ENCODE data around the gene CYB5R3. TPM values are rescaled to one million over a fixed set of nuclear protein-coding genes. Genes with fewer than 3 reads are reported as not detected.

The CYB5R3 gene
- polyA plus RNA-seq, 1 of the 3 experiments (the other 2 are of a cell fraction), result 106 TPM

GRCh38 chr22:42585096-42585495, 64.1 kb downstream of the CYB5R3 start:
- ChIA-PET CTCF (interaction anchor here (0.6 to 1.4 kb wide), 2 partner anchors 27 to 39 kb away, joined by 3 to 4 read pairs; no protein-coding TSS in a partner anchor), POLR2A (no interaction called here)
- H3K27ac ChIP-seq (ENCODE audit: low read depth in 2 of 2, low read length in 1 of 2), result no peak overlapping the region
- DNase-seq, result no peak
- WGBS (ENCODE audit: low lambda C conversion rate), result no CpG with 5 or more reads among the region's 8 CpGs
- peaks cover 2 to 20% of the 10 kb centered on the region in 2 experiments for H3K36me3 ChIP-seq (replicated peaks in 1 of 2; ENCODE audit: control insufficient read depth in 1 of 2, insufficient read depth in 2 of 2, low read length in 1 of 2)
- H3K9me3 ChIP-seq, result no peaks in the 10 kb centered on the region
- no peak overlapping the region for H2AFZ ChIP-seq (ENCODE audit: low read depth)
- no peak overlapping the region for H3K9ac ChIP-seq
- H3K9me2 ChIP-seq, result no peaks in the 10 kb centered on the region
- no peak overlapping the region for H3K4me2 ChIP-seq
- H3K79me2 ChIP-seq (ENCODE audit: insufficient read depth), result no peaks in the 10 kb centered on the region
- H3F3A ChIP-seq (replicated peaks; ENCODE audit: insufficient read depth), result no peaks in the 10 kb centered on the region
- H4K20me1 ChIP-seq (ENCODE audit: insufficient read depth), result no peaks in the 10 kb centered on the region
- TF ChIP-seq PBX3 (IDR thresholded peaks at IDR 0.05), result no peak
- TF ChIP-seq, protein P1, sequence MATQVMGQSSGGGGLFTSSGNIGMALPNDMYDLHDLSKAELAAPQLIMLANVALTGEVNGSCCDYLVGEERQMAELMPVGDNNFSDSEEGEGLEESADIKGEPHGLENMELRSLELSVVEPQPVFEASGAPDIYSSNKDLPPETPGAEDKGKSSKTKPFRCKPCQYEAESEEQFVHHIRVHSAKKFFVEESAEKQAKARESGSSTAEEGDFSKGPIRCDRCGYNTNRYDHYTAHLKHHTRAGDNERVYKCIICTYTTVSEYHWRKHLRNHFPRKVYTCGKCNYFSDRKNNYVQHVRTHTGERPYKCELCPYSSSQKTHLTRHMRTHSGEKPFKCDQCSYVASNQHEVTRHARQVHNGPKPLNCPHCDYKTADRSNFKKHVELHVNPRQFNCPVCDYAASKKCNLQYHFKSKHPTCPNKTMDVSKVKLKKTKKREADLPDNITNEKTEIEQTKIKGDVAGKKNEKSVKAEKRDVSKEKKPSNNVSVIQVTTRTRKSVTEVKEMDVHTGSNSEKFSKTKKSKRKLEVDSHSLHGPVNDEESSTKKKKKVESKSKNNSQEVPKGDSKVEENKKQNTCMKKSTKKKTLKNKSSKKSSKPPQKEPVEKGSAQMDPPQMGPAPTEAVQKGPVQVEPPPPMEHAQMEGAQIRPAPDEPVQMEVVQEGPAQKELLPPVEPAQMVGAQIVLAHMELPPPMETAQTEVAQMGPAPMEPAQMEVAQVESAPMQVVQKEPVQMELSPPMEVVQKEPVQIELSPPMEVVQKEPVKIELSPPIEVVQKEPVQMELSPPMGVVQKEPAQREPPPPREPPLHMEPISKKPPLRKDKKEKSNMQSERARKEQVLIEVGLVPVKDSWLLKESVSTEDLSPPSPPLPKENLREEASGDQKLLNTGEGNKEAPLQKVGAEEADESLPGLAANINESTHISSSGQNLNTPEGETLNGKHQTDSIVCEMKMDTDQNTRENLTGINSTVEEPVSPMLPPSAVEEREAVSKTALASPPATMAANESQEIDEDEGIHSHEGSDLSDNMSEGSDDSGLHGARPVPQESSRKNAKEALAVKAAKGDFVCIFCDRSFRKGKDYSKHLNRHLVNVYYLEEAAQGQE (IDR thresholded peaks at IDR 0.05; ENCODE audit: low read depth, low read length), result no peak
- TF ChIP-seq RAD21 (IDR thresholded peaks at IDR 0.05; ENCODE audit: low read length), result no peak
- no peak for TF ChIP-seq RCOR1 (IDR thresholded peaks at IDR 0.05; ENCODE audit: low read length)
- TF ChIP-seq, protein P2, sequence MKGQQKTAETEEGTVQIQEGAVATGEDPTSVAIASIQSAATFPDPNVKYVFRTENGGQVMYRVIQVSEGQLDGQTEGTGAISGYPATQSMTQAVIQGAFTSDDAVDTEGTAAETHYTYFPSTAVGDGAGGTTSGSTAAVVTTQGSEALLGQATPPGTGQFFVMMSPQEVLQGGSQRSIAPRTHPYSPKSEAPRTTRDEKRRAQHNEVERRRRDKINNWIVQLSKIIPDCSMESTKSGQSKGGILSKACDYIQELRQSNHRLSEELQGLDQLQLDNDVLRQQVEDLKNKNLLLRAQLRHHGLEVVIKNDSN (IDR thresholded peaks at IDR 0.05; ENCODE audit: borderline replicate concordance, low read depth), result no peak
- no peak for TF ChIP-seq POLR2AphosphoS5 (IDR thresholded peaks at IDR 0.05; ENCODE audit: low read depth, low read length)
- no peak for TF ChIP-seq IRF3 (IDR thresholded peaks at IDR 0.05; ENCODE audit: low read depth, low read length)
- no peak for TF ChIP-seq RFX5 (IDR thresholded peaks at IDR 0.05; ENCODE audit: low read length)
- no peak for TF ChIP-seq EP300 (IDR thresholded peaks at IDR 0.05; ENCODE audit: borderline replicate concordance in 1 of 2, low read depth in 1 of 2, low read length in 1 of 2)
- no peak for TF ChIP-seq CHD2 (IDR thresholded peaks at IDR 0.05; ENCODE audit: low read length, partially characterized antibody)
- TF ChIP-seq TCF12 (IDR thresholded peaks at IDR 0.05), result no peak
- TF ChIP-seq ELF1 (IDR thresholded peaks at IDR 0.05), result no peak
- TF ChIP-seq EZH2phosphoT487 (IDR thresholded peaks at IDR 0.05; ENCODE audit: borderline replicate concordance, low read depth), result no peak
- no peak for TF ChIP-seq NRF1 (IDR thresholded peaks at IDR 0.05; ENCODE audit: low read depth, low read length)
- no peak for TF ChIP-seq MXI1 (IDR thresholded peaks at IDR 0.05; ENCODE audit: low read depth, low read length)
- H3K4me1 ChIP-seq (ENCODE audit: control insufficient read depth in 1 of 2, insufficient read depth in 2 of 2, low read depth in 1 of 2, low read length in 1 of 2), result no peaks in the 10 kb centered on the region; a peak in 1 of 4 replicates
- no peaks in the 10 kb centered on the region for H3K27me3 ChIP-seq (ENCODE audit: insufficient read depth)
- no peak overlapping the region for H3K4me3 ChIP-seq (ENCODE audit: low read depth in 2 of 2, low read length in 1 of 2)

Data from SK-N-SH (cell line).